NCI-H128 (cell line): Measurements from ENCODE around the gene TMEM86B.
"Not testable (repeated sequence)": the region's sequence is repeated elsewhere in the genome, so short reads cannot be mapped to it uniquely, and the experiment has no call there.

Experiments
- DNase-seq: peaks from one replicate; lab custom pipeline; 2025; ENCODE audit not compliant: unreplicated experiment; lab: John Stamatoyannopoulos, UW

TMEM86B gene

GRCh38 chr19:55223291-55224037 lies 5.1 kb downstream of the TMEM86B start:
- no peak for DNase-seq

DNA sequence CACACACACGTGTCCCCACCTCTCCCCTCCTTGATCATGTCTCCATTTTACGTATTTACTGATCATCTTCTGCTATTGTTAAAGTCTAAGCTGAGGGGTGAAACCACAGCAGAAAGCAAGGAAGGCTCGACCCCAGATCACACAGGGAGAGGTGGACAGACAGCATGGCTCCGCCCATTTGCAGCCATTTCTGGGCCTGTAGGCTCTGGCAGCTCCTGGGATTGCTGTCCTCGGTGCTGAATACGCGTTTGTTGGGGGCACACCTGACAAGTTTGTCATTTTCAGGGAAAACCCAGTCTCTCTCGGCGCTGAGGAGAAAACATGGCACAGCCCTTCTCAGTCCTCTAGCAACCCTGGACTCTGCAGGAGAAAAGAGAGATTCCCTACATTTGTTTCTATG lies 8.0 kb downstream of the TMEM86B start:
- DNase-seq: no peak

DNA sequence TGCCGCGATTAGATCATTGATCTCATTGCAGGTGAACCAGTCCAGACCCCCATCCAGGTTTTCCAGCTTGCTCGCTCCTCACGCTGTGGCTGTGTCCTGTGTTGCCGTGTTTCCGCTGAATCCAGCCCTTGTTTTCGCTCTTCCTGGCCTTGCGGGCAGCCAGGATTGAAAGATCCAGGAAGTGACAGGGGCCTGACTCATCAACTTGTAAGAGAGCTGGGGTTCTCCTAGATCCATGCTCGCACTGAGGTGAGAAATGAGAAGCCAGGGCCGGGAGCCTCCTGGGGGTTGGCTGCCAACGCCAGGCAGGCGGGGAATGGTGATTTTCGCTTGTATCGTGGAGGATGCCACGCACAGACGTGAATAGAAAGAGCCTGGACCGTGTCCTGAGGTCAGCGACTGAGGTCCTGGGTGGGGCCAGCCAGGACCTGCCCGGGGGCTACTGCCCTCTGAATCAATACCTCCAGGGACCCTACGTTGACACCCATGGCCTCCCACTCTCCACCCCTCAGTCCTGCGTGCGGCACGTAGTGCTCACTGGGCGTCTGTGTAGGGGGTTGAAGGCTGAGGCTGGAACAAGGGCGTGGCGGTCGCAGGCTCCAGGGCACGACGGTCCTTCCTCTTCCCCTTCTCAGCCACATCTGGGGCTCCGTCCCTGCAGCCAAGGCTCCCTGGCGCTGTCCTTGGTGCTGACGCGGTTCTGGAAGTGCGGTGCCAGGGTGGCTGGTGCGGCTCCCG lies 11.9 kb downstream of the TMEM86B start:
- DNase-seq: peak; percentile 87

DNA sequence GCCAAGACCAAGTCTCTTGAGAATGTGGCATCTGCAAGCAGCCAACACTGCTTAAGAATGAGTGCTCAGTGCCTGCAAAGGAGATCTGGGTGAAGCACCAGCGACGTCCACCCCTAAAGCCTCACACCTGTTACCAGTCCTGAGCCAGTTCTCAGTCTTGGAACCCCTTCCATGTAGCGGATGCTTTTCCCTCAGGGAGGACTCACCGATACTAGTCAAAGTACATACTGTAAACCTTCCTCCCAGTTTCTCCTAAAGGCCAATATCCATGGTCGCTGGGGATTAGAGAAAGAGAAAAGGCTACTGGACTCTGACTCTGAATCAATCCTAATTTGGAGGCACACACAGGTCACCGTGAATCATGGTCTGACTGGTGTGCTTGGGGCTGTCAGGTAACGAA lies 15.0 kb downstream of the TMEM86B start:
- DNase-seq: no peak

DNA sequence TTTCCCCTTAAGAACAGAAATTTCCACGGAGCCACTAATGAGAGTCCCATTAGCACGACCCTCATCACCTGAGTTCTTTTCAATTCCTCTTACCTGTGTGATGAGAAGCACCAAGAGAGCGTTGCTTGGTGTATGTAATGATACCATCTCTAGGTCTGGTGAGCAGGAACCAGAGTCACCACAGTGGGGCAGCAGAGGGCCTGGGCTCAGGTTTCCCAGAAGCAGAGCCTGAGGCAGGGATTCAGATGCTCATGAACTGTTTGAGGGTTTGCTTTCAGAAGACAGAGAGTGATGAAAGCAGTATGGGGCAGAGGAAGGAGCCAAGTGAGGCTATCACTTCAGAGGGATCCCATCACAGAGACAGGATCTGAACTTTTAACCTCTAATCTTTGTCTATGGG lies 16.1 kb downstream of the TMEM86B start:
- no peak for DNase-seq

GRCh38 chr19:55209693-55210472 lies 18.7 kb downstream of the TMEM86B start:
- DNase-seq: no peak

GRCh38 chr19:55208880-55209692 lies 19.5 kb downstream of the TMEM86B start, which contains the start of gene PTPRH:
Gene PTPRH (minus strand): TSS chr19:55209501. CDS start chr19:55209433, 68 bp downstream.
- no peak for DNase-seq

DNA sequence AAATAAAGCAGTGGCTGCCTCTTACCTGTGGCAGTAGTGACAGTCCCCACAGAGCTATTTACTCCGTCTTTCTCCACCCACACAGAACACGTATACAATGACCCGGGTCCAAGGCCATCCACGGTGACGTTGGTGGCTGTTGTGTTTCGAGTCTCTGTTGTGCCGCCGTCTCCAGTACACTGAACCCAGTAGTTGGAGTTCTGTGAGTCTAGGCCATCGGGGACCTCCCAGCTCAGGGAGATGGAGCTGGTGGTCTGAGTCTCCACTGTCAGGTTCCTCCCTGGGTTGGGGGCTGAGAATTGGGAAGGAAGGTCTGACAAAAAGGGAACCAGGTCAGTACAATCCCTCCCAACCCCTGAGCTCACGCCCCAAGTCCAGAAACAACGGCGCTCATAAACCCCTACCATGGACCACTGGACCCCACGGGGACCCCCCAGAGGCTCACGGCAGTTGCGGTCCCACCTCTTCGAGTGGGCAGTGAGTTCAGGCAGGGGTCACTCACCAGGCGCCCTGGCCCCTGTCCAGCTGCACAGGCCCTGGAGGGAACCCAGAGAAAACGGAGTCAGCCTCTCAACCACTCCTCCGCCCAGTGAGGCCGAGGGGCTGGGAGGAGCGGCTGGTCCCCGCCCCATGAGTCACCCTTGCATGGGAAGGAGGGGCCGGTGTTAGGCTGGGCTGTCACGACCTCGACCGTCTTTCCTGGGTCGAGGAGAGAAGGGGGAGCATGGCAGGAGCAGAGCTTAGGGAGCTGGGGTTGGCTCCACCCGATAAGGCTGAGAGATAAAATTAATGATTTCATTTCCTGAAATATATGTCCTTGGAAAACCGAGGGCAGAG lies 21.7 kb downstream of the TMEM86B start:
- peak; percentile 24 for DNase-seq

- DNase-seq: not testable (repeated sequence)
These were observed 26.4 kb downstream of the TMEM86B start for GRCh38 chr19:55202199-55202598.

- no peak for DNase-seq
These were observed 28.9 kb downstream of the TMEM86B start for GRCh38 chr19:55199620-55200204.

DNA sequence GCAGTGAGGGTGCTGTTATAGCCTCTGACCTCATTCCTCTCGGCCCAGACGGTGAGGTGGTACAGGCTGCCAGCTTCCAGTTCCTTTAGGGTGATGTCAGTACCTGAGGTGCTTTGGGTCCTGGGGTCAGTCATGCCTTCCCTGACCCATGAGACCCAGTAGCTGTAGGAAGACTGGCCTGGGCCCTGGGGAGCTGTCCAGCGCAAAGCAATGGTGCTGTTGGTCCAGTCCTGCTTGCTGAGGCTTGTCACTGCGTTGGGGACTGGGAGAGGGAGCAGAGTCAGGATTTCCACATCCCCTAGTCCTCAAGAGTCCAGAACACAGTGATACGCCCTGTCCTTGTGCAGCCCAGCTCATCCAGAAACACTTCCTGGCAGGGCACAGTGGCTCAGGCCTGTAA lies 29.9 kb downstream of the TMEM86B start:
- no peak for DNase-seq

DNA sequence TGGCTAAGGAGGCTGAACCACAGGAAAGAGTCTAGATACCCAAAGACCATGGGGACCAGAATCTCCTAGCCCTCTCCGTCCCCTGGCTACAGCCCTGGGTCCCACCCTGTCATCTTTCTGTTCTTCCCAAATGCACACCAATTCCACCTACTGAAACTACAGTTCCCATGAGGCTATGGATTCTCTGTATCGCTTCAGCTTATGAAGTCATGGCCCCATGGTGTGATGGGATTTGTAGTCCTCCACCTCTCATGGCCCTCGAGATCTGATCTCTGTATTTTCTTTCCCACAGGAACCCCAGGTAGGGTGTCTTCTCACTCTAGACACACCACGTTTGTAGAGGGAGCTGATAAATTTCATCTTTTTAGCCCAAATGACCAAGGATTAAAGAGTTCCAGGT lies 31.0 kb downstream of the TMEM86B start:
- DNase-seq: no peak

GRCh38 chr19:55196803-55197202 lies 31.8 kb downstream of the TMEM86B start:
- no peak for DNase-seq

GRCh38 chr19:55193481-55193880 lies 35.1 kb downstream of the TMEM86B start:
- no peak for DNase-seq

DNA sequence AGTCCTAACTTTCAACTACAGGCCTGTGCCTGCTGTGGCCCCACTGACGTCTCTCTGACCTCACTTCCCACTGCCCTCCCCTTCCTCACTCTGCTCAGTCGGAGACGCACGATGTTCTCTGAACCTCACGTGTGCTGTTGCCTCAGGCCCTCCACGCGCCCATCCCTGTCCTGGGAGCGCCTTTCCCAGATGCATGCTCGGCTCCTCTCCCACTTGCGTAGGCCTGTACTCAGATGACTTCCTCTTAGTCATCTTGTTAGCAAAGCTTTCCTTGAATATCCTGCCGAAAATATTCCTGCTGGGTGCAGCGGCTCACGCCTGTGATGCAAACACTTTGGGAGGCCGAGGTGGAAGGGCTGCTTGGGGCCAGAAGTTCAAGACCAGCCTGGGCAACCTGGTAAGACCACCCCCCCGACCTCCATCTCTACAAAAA lies 39.1 kb downstream of the TMEM86B start:
- no peak for DNase-seq

- no peak for DNase-seq
These were observed 39.9 kb downstream of the TMEM86B start for GRCh38 chr19:55188625-55189024.

GRCh38 chr19:55186080-55186479 lies 42.5 kb downstream of the TMEM86B start:
- DNase-seq: no peak

- no peak for DNase-seq
These were observed 46.8 kb downstream of the TMEM86B start for GRCh38 chr19:55181740-55182139.
